ENCODE measurements around the gene RNF208. TPM values are rescaled to one million over a fixed set of nuclear protein-coding genes. Genes with fewer than 3 reads are reported as not detected.

RNF208 gene
- total RNA-seq, 2 donors from 2014 or later, result 5.9 to 7.9 TPM

- Histone ChIP-seq H3K9me3 (no peaks in the 10 kb centered on the region), H3K27ac (no peak overlapping the region), H3K27me3 (no peaks in the 10 kb centered on the region), H3K4me3 (no peak overlapping the region), H3K4me1 (peaks cover 0 to 9% of the 10 kb centered on the region in 2 donors), H3K36me3 (peaks cover 62% of the 10 kb centered on the region)
- no peak for TF ChIP-seq CTCF (IDR thresholded peaks at IDR 0.05)
- no peak for DNase-seq (ENCODE audit: low spot score)
These were observed 40.4 kb downstream of the RNF208 start for GRCh38 chr9:137181680-137182079.

GRCh38 chr9:137180491-137180890 is 41.5 kb downstream of the RNF208 start:
- TF ChIP-seq CTCF (IDR thresholded peaks at IDR 0.05), result no peak
- H3K4me1 ChIP-seq, result no peaks in the 10 kb centered on the region

GRCh38 chr9:137179761-137180160 is 42.3 kb downstream of the RNF208 start:
- no peak for TF ChIP-seq CTCF (IDR thresholded peaks at IDR 0.05)
- H3K27ac ChIP-seq, result no peak overlapping the region
- H3K36me3 ChIP-seq, result peaks cover 52% of the 10 kb centered on the region
- no peak overlapping the region for H3K4me3 ChIP-seq
- H3K4me1 ChIP-seq, result no peaks in the 10 kb centered on the region
- H3K9me3 ChIP-seq, result no peaks in the 10 kb centered on the region
- no peaks in the 10 kb centered on the region for H3K27me3 ChIP-seq
- no peak for DNase-seq (ENCODE audit: low spot score)

More at GRCh38 chr9:137180491-137180890, 41.5 kb downstream of the RNF208 start:
- H3K27ac ChIP-seq, result no peak overlapping the region
- H3K9me3 ChIP-seq, result no peaks in the 10 kb centered on the region
- H3K27me3 ChIP-seq, result no peaks in the 10 kb centered on the region
- DNase-seq (ENCODE audit: low spot score), result no peak
- peaks cover 53% of the 10 kb centered on the region for H3K36me3 ChIP-seq
- no peak overlapping the region for H3K4me3 ChIP-seq

- H3K9me3 ChIP-seq, result no peaks in the 10 kb centered on the region
- DNase-seq (ENCODE audit: low spot score), result no peak
These were observed 43.0 kb downstream of the RNF208 start for GRCh38 chr9:137178939-137179630.

GRCh38 chr9:137178201-137178938 is 43.7 kb downstream of the RNF208 start:
- H3K4me3 ChIP-seq, result no peak overlapping the region
- no peaks in the 10 kb centered on the region for H3K9me3 ChIP-seq
- no peak overlapping the region for H3K27ac ChIP-seq
- no peak for TF ChIP-seq CTCF (IDR thresholded peaks at IDR 0.05)
- H3K27me3 ChIP-seq, result no peaks in the 10 kb centered on the region
- DNase-seq (ENCODE audit: low spot score), result no peak
- no peaks in the 10 kb centered on the region for H3K4me1 ChIP-seq
- peaks cover 38% of the 10 kb centered on the region for H3K36me3 ChIP-seq

More at GRCh38 chr9:137178939-137179630, 43.0 kb downstream of the RNF208 start:
- Histone ChIP-seq H3K36me3 (peaks cover 45% of the 10 kb centered on the region), H3K27me3 (no peaks in the 10 kb centered on the region), H3K27ac (no peak overlapping the region), H3K4me3 (no peak overlapping the region), H3K4me1 (no peaks in the 10 kb centered on the region)
- TF ChIP-seq CTCF (IDR thresholded peaks at IDR 0.05), result no peak
